ENCODE data around the gene CD19. TPM values are rescaled to one million over a fixed set of nuclear protein-coding genes. Genes with fewer than 3 reads are reported as not detected.
"Not testable (repeated sequence)": the region's sequence is repeated elsewhere in the genome, so short reads cannot be mapped to it uniquely, and the experiment has no call there.

CD19 gene
- total RNA-seq, 1 donor from 2014 or later: not detected

DNA sequence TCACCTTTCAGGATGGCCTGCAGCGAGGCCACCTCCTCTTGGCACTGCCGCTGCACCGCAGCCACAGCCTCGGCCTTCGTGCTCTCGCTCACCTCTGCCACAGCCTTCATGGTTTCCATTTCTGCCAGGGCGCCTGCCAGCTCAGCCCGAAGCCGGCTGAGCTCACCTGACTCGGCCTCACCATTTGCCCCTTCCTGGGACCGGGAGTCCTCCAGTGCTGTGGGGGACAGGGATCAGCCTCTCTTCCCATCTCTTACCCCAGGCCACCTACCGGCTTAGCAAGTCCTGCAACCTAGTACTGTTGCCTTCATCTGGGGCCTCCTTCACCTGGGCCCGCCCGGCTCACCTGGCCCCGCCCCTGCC lies 7.4 kb upstream of the CD19 start:
- Mint-ChIP-seq H3K4me3 (ENCODE audit: unreplicated experiment) (peak overlapping the region; percentile 93), H3K4me1 (ENCODE audit: unreplicated experiment) (peaks cover 10% of the 10 kb centered on the region), H3K27me3 (ENCODE audit: unreplicated experiment) (no peaks in the 10 kb centered on the region), H3K27ac (ENCODE audit: unreplicated experiment) (no peak overlapping the region), H3K9me3 (ENCODE audit: unreplicated experiment) (no peaks in the 10 kb centered on the region), H3K36me3 (ENCODE audit: unreplicated experiment) (no peaks in the 10 kb centered on the region)
- TF ChIP-seq, protein P1, sequence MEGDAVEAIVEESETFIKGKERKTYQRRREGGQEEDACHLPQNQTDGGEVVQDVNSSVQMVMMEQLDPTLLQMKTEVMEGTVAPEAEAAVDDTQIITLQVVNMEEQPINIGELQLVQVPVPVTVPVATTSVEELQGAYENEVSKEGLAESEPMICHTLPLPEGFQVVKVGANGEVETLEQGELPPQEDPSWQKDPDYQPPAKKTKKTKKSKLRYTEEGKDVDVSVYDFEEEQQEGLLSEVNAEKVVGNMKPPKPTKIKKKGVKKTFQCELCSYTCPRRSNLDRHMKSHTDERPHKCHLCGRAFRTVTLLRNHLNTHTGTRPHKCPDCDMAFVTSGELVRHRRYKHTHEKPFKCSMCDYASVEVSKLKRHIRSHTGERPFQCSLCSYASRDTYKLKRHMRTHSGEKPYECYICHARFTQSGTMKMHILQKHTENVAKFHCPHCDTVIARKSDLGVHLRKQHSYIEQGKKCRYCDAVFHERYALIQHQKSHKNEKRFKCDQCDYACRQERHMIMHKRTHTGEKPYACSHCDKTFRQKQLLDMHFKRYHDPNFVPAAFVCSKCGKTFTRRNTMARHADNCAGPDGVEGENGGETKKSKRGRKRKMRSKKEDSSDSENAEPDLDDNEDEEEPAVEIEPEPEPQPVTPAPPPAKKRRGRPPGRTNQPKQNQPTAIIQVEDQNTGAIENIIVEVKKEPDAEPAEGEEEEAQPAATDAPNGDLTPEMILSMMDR (IDR thresholded peaks at IDR 0.05): no peak
- DNase-seq (ENCODE audit: extremely low spot score, unreplicated experiment): no peak

GRCh38 chr16:28924762-28925385 lies 6.9 kb upstream of the CD19 start, which contains the start of gene RABEP2:
Gene RABEP2, minus strand, starts transcription at chr16:28925238. Its CDS starts 75 bp downstream, at chr16:28925163.
- TF ChIP-seq, protein P1 (IDR thresholded peaks at IDR 0.05): no peak
- no peaks in the 10 kb centered on the region for H3K9me3 Mint-ChIP-seq (ENCODE audit: unreplicated experiment)
- no peaks in the 10 kb centered on the region for H3K36me3 Mint-ChIP-seq (ENCODE audit: unreplicated experiment)
- H3K4me3 Mint-ChIP-seq (ENCODE audit: unreplicated experiment): peak within 1 kb of the TSS; percentile 93
- no peaks in the 10 kb centered on the region for H3K27me3 Mint-ChIP-seq (ENCODE audit: unreplicated experiment)
- H3K4me1 Mint-ChIP-seq (ENCODE audit: unreplicated experiment): peaks cover 10% of the 10 kb centered on the region
- DNase-seq (ENCODE audit: extremely low spot score, unreplicated experiment): peak; percentile 99
- H3K27ac Mint-ChIP-seq (ENCODE audit: unreplicated experiment): peak within 1 kb of the TSS; percentile 96

DNA sequence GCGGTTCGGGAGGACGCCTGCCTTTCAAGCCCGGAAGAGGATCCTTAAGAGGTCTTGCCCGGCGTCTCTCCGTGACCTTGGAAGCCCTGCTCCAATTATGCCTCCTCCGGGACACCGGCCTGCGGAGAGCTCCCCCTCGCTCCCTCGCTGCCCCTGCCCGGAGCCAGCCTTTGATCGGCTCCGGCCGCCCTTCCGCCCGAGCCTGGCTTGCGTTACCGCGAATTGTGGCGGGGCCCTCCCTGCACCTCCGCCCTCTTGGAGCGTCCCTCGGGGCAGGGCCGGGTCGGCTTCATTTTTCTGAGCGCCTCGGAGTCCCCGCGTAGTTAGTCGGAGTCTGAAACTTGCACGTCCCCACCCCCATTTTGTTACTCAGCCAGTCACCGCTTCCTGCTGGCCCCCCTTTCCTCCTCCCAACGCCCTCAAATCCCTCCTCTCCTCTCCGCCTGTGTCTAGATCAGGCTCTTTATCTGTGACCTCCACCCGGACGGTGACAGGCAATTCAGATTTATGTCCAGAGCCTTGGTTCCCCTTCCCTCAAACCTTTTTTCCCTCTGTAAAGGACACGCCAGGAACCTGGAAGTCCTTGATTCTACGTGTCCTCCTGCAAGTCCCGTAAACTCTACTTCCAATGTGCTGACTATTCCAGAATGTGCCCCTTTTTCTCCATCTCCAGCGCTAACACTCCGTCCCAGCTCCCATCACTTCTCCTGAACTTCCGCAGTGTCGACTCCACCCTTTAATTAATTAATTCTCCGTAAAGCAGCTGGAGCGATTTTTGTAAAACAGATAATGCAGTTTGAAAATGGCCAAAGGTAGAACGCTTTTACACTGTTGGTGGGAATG lies 6.2 kb upstream of the CD19 start:
- no peaks in the 10 kb centered on the region for H3K9me3 Mint-ChIP-seq (ENCODE audit: unreplicated experiment)
- H3K27ac Mint-ChIP-seq (ENCODE audit: unreplicated experiment): peak overlapping the region; percentile 96
- DNase-seq (ENCODE audit: extremely low spot score, unreplicated experiment): no peak
- TF ChIP-seq, protein P1 (IDR thresholded peaks at IDR 0.05): no peak
- peak overlapping the region; percentile 93 for H3K4me3 Mint-ChIP-seq (ENCODE audit: unreplicated experiment)
- no peaks in the 10 kb centered on the region for H3K36me3 Mint-ChIP-seq (ENCODE audit: unreplicated experiment)
- peaks cover 10% of the 10 kb centered on the region for H3K4me1 Mint-ChIP-seq (ENCODE audit: unreplicated experiment)
- no peaks in the 10 kb centered on the region for H3K27me3 Mint-ChIP-seq (ENCODE audit: unreplicated experiment)

DNA sequence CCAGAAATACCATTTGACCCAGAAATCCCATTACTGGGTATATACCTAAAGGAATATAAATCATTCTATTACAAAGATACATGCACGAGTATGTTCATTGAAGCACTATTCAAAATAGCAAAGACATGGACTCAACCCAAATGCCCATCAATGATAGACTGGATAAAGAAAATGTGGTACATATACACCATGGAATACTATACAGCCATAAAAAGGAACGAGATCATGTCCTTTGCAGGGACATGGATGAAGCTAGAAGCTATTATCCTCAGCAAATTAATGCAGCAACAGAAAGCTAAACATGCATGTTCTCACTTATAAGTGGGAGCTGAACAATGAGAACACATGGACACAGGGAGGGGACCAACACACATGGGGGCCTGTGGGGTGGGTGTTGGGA lies 5.5 kb upstream of the CD19 start:
- not testable (repeated sequence) for H3K4me1 Mint-ChIP-seq (ENCODE audit: unreplicated experiment); H3K36me3 Mint-ChIP-seq (ENCODE audit: unreplicated experiment); H3K27me3 Mint-ChIP-seq (ENCODE audit: unreplicated experiment); DNase-seq (ENCODE audit: extremely low spot score, unreplicated experiment); H3K9me3 Mint-ChIP-seq (ENCODE audit: unreplicated experiment)
- Mint-ChIP-seq H3K27ac (ENCODE audit: unreplicated experiment) (peak overlapping the region; percentile 96), H3K4me3 (ENCODE audit: unreplicated experiment) (peak overlapping the region; percentile 93)

- no peaks in the 10 kb centered on the region for H3K36me3 Mint-ChIP-seq (ENCODE audit: unreplicated experiment)
- no peaks in the 10 kb centered on the region for H3K27me3 Mint-ChIP-seq (ENCODE audit: unreplicated experiment)
- TF ChIP-seq, protein P1 (IDR thresholded peaks at IDR 0.05): no peak
- peaks cover 10% of the 10 kb centered on the region for H3K4me1 Mint-ChIP-seq (ENCODE audit: unreplicated experiment)
- H3K4me3 Mint-ChIP-seq (ENCODE audit: unreplicated experiment): no peak overlapping the region
- no peak for DNase-seq (ENCODE audit: extremely low spot score, unreplicated experiment)
- H3K27ac Mint-ChIP-seq (ENCODE audit: unreplicated experiment): no peak overlapping the region
- H3K9me3 Mint-ChIP-seq (ENCODE audit: unreplicated experiment): no peaks in the 10 kb centered on the region
Observed at GRCh38 chr16:28927815-28928214, 4.0 kb upstream of the CD19 start.
